Stimulated activated naive CD4-positive, alpha-beta T cell treated with Interleukin-2 at 50 U/mL for 16 hours (primary cell): Measurements from ENCODE around the gene FARSA.
"Not testable (repeated sequence)": the region's sequence is repeated elsewhere in the genome, so short reads cannot be mapped to it uniquely, and the experiment has no call there.

ENCODE experiments used
- DNase-seq: peaks from one replicate; lab custom pipeline; 2025; lab: John Stamatoyannopoulos, UW

FARSA gene

DNA sequence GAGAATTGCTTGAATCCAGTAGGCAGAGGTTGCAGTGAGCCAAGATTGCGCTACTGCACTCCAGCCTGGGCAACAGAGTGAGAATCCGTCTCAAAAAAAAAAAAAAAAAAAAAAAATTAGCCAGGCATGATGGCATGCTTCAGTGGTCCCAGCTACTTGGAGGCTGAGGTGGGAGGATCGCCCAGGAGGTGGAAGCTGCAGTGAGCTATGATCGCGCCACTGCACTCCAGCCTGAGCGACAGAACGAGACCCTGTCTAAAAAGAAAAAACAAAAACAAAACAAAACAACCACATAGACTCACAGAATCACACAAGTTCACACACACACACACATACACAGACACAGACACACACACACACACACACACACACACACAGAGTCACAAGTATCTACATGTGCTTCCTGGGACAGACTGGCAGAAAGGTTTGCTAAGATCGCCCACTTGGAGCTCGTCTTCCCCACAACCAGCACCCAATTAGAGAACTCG lies 43.2 kb downstream of the FARSA start:
- not testable (repeated sequence) for DNase-seq

DNA sequence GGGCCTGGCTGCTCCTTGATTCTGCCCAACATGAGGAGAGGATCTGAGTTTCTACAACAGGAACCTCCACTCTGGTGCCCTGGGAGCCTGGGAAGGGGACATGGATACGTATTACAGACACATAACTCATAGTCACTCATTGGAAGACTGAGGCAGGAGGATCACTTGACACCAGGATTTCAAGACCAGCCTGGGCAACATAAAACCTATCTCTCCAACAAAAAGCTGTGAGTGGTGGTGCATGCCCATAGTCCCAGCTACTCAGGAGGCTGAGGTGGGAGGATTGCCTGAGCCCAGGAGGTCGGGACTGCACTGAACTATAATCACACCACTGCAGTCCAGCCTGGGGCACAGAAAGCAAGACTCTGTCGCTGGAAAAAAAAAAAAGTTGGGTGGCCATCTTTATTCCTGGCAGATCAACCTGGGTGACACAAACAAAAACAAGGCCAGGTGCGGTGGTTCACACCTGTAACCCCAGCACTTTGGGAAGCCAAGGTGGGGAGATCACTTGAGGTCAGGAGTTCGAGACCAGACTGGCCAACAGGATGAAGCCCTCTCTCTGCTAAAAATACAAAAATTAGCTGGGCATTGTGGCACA lies 45.4 kb downstream of the FARSA start:
- DNase-seq, result no peak

GRCh38 chr19:12886969-12887747 lies 46.4 kb downstream of the FARSA start, which contains the start of gene KLF1:
TSS of gene KLF1 (minus strand) at chr19:12887201. CDS start at chr19:12887140, 61 bp downstream.
- no peak for DNase-seq

- no peak for DNase-seq
Observed at GRCh38 chr19:12886651-12886968, 46.9 kb downstream of the FARSA start.

DNA sequence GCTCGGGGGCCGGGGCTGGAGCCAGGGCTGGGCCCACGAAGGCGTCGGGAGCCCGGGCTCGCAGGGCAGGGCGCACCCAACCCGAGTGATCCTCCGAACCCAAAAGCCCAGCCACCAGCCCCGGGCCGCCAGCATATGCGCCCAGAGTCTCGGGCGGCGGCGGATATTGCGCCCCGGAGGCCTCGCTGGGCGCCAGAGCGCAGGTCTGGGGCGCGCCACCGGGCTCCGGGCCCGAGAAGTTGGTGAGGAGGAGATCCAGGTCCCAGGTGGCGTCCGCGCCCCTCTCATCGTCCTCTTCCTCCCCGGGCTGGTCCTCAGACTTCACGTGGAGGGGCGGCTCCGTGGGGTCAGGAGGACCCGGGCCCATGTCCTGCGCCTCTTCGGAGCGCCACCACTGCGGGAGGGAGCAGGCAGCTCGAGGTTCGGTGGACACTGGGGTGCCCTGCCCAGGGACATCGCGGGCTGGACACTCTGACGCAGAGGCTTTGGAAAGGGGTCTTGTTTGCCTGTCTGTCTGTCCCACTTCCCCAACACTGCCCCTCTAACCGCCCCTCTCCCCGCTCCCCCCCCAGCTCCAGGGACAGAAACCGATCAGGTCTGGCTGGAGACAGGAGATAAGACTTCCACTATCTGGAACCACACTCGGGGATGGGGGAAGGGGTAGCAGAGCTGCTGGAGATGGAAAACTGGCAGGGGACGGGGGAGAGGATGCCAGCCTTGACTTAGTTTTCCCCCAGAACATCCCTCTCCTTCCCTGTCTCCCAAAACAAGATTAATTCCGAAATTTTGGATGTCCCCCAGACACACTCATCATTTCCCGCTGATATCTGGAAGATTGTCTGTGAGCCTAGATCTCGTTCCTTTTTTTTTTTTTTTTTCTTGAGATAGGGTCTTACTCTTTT lies 47.5 kb downstream of the FARSA start:
- DNase-seq, result no peak

DNA sequence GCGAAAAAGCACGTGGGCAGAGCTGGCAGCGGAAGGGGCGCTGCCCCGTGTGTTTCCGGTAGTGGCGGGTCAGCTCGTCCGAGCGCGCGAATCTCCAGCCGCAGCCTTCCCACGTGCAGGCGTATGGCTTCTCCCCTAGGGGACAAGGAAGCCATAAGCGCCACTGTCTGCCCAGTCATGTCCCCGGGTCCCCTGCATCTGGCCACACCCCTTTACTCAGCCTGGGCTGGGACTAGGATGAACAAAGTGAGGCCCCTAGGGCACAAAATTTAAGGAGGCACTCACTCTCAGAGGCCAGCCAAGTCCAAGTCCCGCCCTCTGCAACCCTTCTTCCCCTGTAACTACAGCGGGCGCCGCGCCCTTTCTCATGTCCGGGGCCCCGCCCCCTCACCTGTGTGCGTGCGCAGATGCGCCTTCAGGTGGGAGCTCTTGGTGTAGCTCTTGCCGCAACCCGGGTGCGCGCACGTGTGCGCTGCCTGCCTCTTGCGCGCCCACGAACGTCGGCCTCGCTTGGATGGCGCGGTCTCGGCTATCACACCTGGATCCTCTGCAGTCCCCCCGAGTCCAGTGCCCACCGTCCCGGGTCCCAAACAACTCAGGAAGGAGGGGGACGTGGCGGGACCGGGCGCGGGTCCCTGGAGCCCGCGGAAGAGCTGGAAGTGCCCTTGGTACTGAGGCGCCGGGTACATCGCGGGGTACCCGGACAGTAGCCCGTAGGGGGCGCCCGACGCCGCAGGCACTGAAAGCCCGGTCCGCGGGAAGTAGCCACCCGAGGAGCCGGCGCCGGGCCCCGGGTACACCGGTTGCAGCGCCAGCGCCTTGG lies 48.4 kb downstream of the FARSA start:
- DNase-seq, result peak; percentile 87

GRCh38 chr19:12884627-12884925 lies 48.9 kb downstream of the FARSA start:
- DNase-seq, result no peak

GRCh38 chr19:12884202-12884601 lies 49.3 kb downstream of the FARSA start:
- DNase-seq, result no peak

DNA sequence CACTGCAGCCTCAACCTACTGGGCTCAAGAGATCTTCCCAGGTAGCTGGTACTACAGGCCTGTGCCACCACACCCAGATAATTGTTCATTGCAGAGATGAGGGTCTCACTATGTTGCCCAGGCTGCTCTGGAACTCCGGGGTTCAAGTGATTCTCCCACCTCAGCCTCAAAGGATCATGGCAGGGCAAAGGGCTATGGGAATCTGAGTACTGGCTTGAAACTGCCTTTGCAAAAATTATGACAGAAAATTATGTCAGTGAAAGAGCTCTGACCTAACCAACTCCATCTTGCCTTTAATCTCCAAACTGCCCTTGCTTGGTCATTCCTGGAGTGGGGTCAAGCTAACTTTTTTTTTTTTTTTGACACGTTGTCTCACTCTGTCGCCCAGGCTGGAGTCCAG lies 50.9 kb downstream of the FARSA start:
- no peak for DNase-seq

DNA sequence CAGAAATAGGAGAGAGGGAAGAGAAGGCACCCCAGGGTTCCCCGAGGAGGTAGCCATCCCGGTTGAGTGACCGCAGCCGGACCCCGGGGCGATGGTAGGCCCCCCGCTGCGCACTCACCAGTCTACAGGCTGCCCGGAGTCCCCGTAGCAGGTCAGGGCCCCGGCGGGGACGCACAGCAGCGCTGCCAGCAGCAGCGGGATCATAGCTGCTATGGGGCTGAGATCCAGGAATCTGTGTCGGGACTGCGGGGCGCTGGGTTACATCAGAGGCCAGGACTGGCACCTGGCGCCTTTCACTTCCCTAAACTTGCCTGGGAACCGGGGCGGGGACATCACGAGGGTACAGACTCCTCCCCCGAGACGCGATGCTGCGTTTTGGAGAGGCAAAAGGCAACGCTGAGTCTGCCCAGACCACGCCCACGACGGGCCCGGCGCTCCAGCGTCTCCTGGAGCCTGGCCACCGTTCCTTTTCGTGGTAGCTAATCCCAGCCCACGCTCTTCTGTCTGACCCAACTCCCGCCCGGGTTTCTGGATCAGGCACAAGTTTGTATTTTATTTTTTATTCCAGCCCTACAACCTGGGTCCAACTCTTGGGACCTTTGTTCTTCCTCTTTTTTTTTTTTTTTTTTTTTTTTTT lies 52.2 kb downstream of the FARSA start, which contains the start of gene DNASE2:
TSS of gene DNASE2 (minus strand) at position 278 of the 637 bp plus-strand sequence. CDS start at position 204, 74 bp downstream.
- peak; percentile 87 for DNase-seq

DNA sequence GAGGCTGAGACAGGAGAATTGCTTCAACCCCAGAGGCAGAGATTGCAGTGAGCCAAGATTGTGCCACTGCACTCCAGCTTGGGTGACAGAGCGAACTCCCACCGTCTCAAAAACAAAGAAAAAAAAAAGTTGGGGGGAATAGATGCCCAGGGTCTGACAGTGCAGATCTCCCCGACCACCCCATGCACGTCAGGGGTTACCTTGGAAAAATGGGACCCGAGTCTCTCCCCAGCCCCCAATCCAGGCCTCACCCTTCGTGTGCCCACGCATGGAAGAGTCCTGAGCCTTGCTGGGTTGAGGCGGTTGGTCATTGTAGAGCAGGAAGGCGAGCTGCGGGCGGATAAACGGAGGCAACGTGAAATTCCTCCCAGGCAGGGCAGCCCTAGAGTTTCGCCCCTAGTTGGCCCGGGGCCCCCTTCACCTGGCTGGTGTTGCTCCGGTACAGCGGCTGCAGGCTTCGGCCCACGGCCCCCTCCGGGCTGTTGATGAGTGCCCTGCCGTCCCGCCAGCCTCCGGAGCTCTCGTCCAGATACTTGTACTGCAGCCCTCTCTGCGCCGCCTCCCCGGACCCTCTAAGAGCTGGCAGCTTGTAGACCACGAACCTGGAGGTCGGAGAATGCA lies 52.9 kb downstream of the FARSA start:
- no peak for DNase-seq

GRCh38 chr19:12875086-12875485 lies 58.4 kb downstream of the FARSA start:
- no peak for DNase-seq

GRCh38 chr19:12873891-12874745 lies 59.4 kb downstream of the FARSA start:
- DNase-seq, result no peak

GRCh38 chr19:12872941-12873890 lies 60.3 kb downstream of the FARSA start:
- peak; percentile 32 for DNase-seq
